ENCODE results near the gene ARMH1.
A peak's percentile ranks its signal among the peaks of the same experiment; 100 is the strongest.
"Not testable (repeated sequence)": the region's sequence is repeated elsewhere in the genome, so short reads cannot be mapped to it uniquely, and the experiment has no call there.

ARMH1 gene

GRCh38 chr1:44730741-44731512 lies 56.4 kb downstream of the ARMH1 start, which contains the start of gene RNU5D-1:
RNU5D-1 (minus strand) TSS chr1:44731170.
- POLR2A ChIA-PET = interaction anchor here (0.6 to 3.1 kb wide), 12 partner anchors 10 to 861 kb away, joined by 3 to 95 read pairs (median 4); partner anchors contain the start of genes ARMH1, BTBD19, HECTD3 and PLK3
- CTCF ChIA-PET = interaction anchor here (0.6 to 7.2 kb wide), 33 partner anchors 11 to 845 kb away, joined by 3 to 89 read pairs (median 4); partner anchors contain the start of genes BEST4, BTBD19, HECTD3 and KIF2C
- peak; percentile 87 for DNase-seq (ENCODE audit: extremely low spot score)
- peak; percentile 81 for TF ChIP-seq CTCF (IDR thresholded peaks at IDR 0.05; ENCODE audit: control extremely low read depth, extremely low read depth, low read depth, missing control alignments)

GRCh38 chr1:44733365-44733764 lies 58.9 kb downstream of the ARMH1 start:
- CTCF ChIA-PET = interaction anchor here (0.9 to 7.2 kb wide), 4 partner anchors 9 to 102 kb away, joined by 3 to 89 read pairs (median 3); partner anchors contain the start of gene KIF2C
- POLR2A ChIA-PET = interaction anchor here (0.8 to 1.2 kb wide), 2 partner anchors 11 to 86 kb away, joined by 3 to 6 read pairs; no protein-coding TSS in a partner anchor
- TF ChIP-seq CTCF (IDR thresholded peaks at IDR 0.05; ENCODE audit: control extremely low read depth, extremely low read depth, low read depth, missing control alignments) = no peak
- no peak for DNase-seq (ENCODE audit: extremely low spot score)

GRCh38 chr1:44733784-44734183 lies 59.3 kb downstream of the ARMH1 start:
- POLR2A ChIA-PET = interaction anchor here (0.8 to 3.2 kb wide), 3 partner anchors 12 to 85 kb away, joined by 3 to 16 read pairs (median 6); no protein-coding TSS in a partner anchor

GRCh38 chr1:44735992-44736391 lies 61.5 kb downstream of the ARMH1 start:
- CTCF ChIA-PET = interaction anchor here (0.6 to 2.1 kb wide), 5 partner anchors 11 to 23 kb away, joined by 3 to 7 read pairs (median 3); no protein-coding TSS in a partner anchor

More at GRCh38 chr1:44733784-44734183, 59.3 kb downstream of the ARMH1 start:
- TF ChIP-seq CTCF (IDR thresholded peaks at IDR 0.05; ENCODE audit: control extremely low read depth, extremely low read depth, low read depth, missing control alignments) = no peak
- CTCF ChIA-PET = interaction anchor here (1.2 kb wide), 1 partner anchor 101 kb away, joined by 3 read pairs; no protein-coding TSS in a partner anchor
- no peak for DNase-seq (ENCODE audit: extremely low spot score)

GRCh38 chr1:44738953-44739306 lies 64.4 kb downstream of the ARMH1 start:
- ChIA-PET CTCF (interaction anchor here (10.4 kb wide), 1 partner anchor 9 kb away, joined by 89 read pairs; the partner anchor contains the start of gene RNU5D-1), POLR2A (interaction anchor here (0.6 kb wide), 1 partner anchor 599 kb away, joined by 7 read pairs; no protein-coding TSS in a partner anchor)
- not testable (repeated sequence) for DNase-seq (ENCODE audit: extremely low spot score)

More at GRCh38 chr1:44735992-44736391, 61.5 kb downstream of the ARMH1 start:
- POLR2A ChIA-PET = interaction anchor here (1.3 to 3.2 kb wide), 2 partner anchors 15 to 83 kb away, joined by 7 to 16 read pairs; no protein-coding TSS in a partner anchor
- DNase-seq (ENCODE audit: extremely low spot score) = no peak
- no peak for TF ChIP-seq CTCF (IDR thresholded peaks at IDR 0.05; ENCODE audit: control extremely low read depth, extremely low read depth, low read depth, missing control alignments)

GRCh38 chr1:44739307-44740178 lies 65.0 kb downstream of the ARMH1 start, which contains the start of gene KIF2C:
KIF2C (plus strand) TSS chr1:44739837; CDS start chr1:44739933, 96 bp downstream.
- no peak for TF ChIP-seq CTCF (IDR thresholded peaks at IDR 0.05; ENCODE audit: control extremely low read depth, extremely low read depth, low read depth, missing control alignments)
- ChIA-PET POLR2A (interaction anchor here (0.5 to 0.6 kb wide), 2 partner anchors 12 to 599 kb away, joined by 5 to 7 read pairs; no protein-coding TSS in a partner anchor), CTCF (interaction anchor here (0.8 to 10.4 kb wide), 2 partner anchors 10 to 54 kb away, joined by 4 to 89 read pairs; partner anchors contain the start of gene RNU5D-1)
- DNase-seq (ENCODE audit: extremely low spot score) = peak; percentile 99
